IMR-90 (cell line): ENCODE measurements around the gene MYBPH. TPM values are rescaled to one million over a fixed set of nuclear protein-coding genes. Genes with fewer than 3 reads are reported as not detected.

Experiments
- ATAC-seq: fragments of 200-7000 bp; cut with Tn5 transposase; 2 replicates; pipeline ENCODE4 v1.9.1; 2020; ENCODE audit warnings: low read depth, mild to moderate bottlenecking, moderate library complexity
- BruUV-seq: library from RNA; stranded (reverse); fragments of 400-500 nt; replicated peaks from 2 replicates; lab custom pipeline; 2021; lab: Mats Ljungman, UMichigan
- CTCF ChIA-PET: fragments of 300-600 bp; formaldehyde crosslinking; extraction: SDS; loops from one replicate; lab custom pipeline; 2021; ENCODE audit warnings: antibody characterized with exemption; lab: Yijun Ruan, JAX
- POLR2A ChIA-PET: fragments of 300-600 bp; sonication (Branson Sonifier 250); formaldehyde crosslinking; loops from one replicate; lab custom pipeline; 2022; ENCODE audit warnings: antibody characterized with exemption; ENCODE audit not compliant: unreplicated experiment; lab: Charles Lee
- DNase-seq: peaks from one replicate; pipeline ENCODE4 v3.0.0; 2013
- H2AFZ ChIP-seq: replicated peaks from 2 replicates; pipeline ENCODE3; 2013; ENCODE audit warnings: low read length, mild to moderate bottlenecking; ENCODE audit not compliant: poor library complexity
- H2AK5ac ChIP-seq: 2 replicates; pipeline ENCODE4 v1.6.1; 2013; ENCODE audit warnings: low read depth, low read length, inconsistent platforms
- H2AK9ac ChIP-seq: replicated peaks from 2 replicates; pipeline ENCODE3; 2013; ENCODE audit warnings: mild to moderate bottlenecking, low read depth, low read length, moderate library complexity; ENCODE audit not compliant: poor library complexity
- H2BK120ac ChIP-seq: 2 replicates; pipeline ENCODE4 v1.6.1; 2013; ENCODE audit warnings: low read depth, low read length, inconsistent platforms
- H2BK15ac ChIP-seq: 3 replicates; pipeline ENCODE4 v1.6.1; 2013; ENCODE audit warnings: low read depth, low read length, inconsistent platforms
- H2BK20ac ChIP-seq: 2 replicates; pipeline ENCODE4 v1.6.1; 2013; ENCODE audit warnings: low read depth, mild to moderate bottlenecking, inconsistent platforms, low read length, moderate library complexity
- H2BK5ac ChIP-seq: 2 replicates; pipeline ENCODE4 v1.6.1; 2013; ENCODE audit warnings: mild to moderate bottlenecking, low read depth, low read length, inconsistent platforms; ENCODE audit not compliant: poor library complexity, severe bottlenecking
- H3K14ac ChIP-seq: replicated peaks from 2 replicates; pipeline ENCODE4 v1.6.1; 2013; ENCODE audit warnings: low read depth, low read length, inconsistent platforms
- H3K18ac ChIP-seq: 2 replicates; pipeline ENCODE4 v1.6.1; 2013; ENCODE audit warnings: low read depth, low read length, control low read depth
- H3K23ac ChIP-seq: 2 replicates; pipeline ENCODE4 v1.6.1; 2013; ENCODE audit warnings: low read depth, low read length, inconsistent platforms
- H3K27ac ChIP-seq: 2 replicates; pipeline ENCODE4 v1.5.1; 2013; ENCODE audit warnings: mild to moderate bottlenecking, control low read depth, low read length; ENCODE audit not compliant: insufficient read depth
- H3K27me3 ChIP-seq: 2 replicates; pipeline ENCODE4 v1.6.1; 2013; ENCODE audit warnings: low read length; ENCODE audit not compliant: control insufficient read depth, insufficient read depth
- H3K36me3 ChIP-seq: 2 replicates; pipeline ENCODE4 v1.6.1; 2013; ENCODE audit warnings: low read length, mixed read lengths; ENCODE audit not compliant: control insufficient read depth, insufficient read depth
- H3K4ac ChIP-seq: 2 replicates; pipeline ENCODE4 v1.6.1; 2013; ENCODE audit warnings: low read depth, low read length, inconsistent platforms
- H3K4me1 ChIP-seq: 2 replicates; pipeline ENCODE4 v1.6.1; 2013; ENCODE audit warnings: low read length, mixed read lengths; ENCODE audit not compliant: control insufficient read depth, insufficient read depth
- H3K4me2 ChIP-seq: 2 replicates; pipeline ENCODE4 v1.6.1; 2013; ENCODE audit warnings: low read depth, mild to moderate bottlenecking, control low read depth, low read length, moderate library complexity
- H3K4me3 ChIP-seq: 2 replicates; pipeline ENCODE4 v1.5.1; 2013; ENCODE audit warnings: low read depth, mild to moderate bottlenecking, control low read depth, low read length, moderate library complexity; ENCODE audit not compliant: insufficient read depth
- H3K56ac ChIP-seq: 2 replicates; pipeline ENCODE4 v1.6.1; 2013; ENCODE audit warnings: low read length, inconsistent platforms; ENCODE audit not compliant: insufficient read depth; ENCODE audit errors: extremely low read depth
- H3K79me1 ChIP-seq, 2 experiments: 2 replicates each; pipeline ENCODE4 v1.6.1; 2013; ENCODE audit warnings: low read length in 2 of 2, inconsistent platforms in 1 of 2, low read depth in 1 of 2
- H3K9ac ChIP-seq: 2 replicates; pipeline ENCODE4 v1.6.1; 2013; ENCODE audit warnings: low read depth, low read length, control low read depth
- H3K9me1 ChIP-seq: 2 replicates; pipeline ENCODE4 v1.6.1; 2013; ENCODE audit warnings: low read length, inconsistent platforms; ENCODE audit not compliant: insufficient read depth
- H3K9me3 ChIP-seq: 2 replicates; pipeline ENCODE4 v1.6.1; 2013; ENCODE audit warnings: low read length; ENCODE audit not compliant: control insufficient read depth, insufficient read depth
- H4K20me1 ChIP-seq: 2 replicates; pipeline ENCODE4 v1.6.1; 2013; ENCODE audit warnings: low read length, inconsistent platforms; ENCODE audit not compliant: insufficient read depth
- H4K5ac ChIP-seq: 2 replicates; pipeline ENCODE4 v1.6.1; 2013; ENCODE audit warnings: mild to moderate bottlenecking, low read depth, low read length, control low read depth
- H4K8ac ChIP-seq, 2 experiments: 2 replicates each; pipeline ENCODE4 v1.6.1; 2013; ENCODE audit warnings: low read depth in 2 of 2, low read length in 2 of 2, control low read depth in 1 of 2, inconsistent platforms in 1 of 2
- H4K91ac ChIP-seq: 2 replicates; pipeline ENCODE4 v1.6.1; 2013; ENCODE audit warnings: low read depth, low read length, inconsistent platforms; ENCODE audit not compliant: insufficient read depth
- BHLHE40 ChIP-seq: fragments of 150-350 bp; IDR thresholded peaks from 2 replicates; pipeline ENCODE4 v1.6.1; 2016; ENCODE audit warnings: mild to moderate bottlenecking, low read depth, low read length
- CHD1 ChIP-seq: IDR thresholded peaks from 2 replicates; pipeline ENCODE4 v1.6.1; 2012; ENCODE audit warnings: low read depth, low read length, improper control_type of control experiment
- CTCF ChIP-seq: conservative IDR thresholded peaks from 2 replicates; pipeline ENCODE4 v1.5.1; 2012; ENCODE audit warnings: mild to moderate bottlenecking, low read depth, low read length, improper control_type of control experiment
- MAFK ChIP-seq: IDR thresholded peaks from 2 replicates; pipeline ENCODE4 v1.6.1; 2012; ENCODE audit warnings: low read depth, low read length, improper control_type of control experiment
- NFE2L2 ChIP-seq: fragments of 150-350 bp; IDR thresholded peaks from 2 replicates; pipeline ENCODE4 v1.6.1; 2016; ENCODE audit warnings: low read depth, mild to moderate bottlenecking, low read length
- RAD21 ChIP-seq: IDR thresholded peaks from 2 replicates; pipeline ENCODE4 v1.6.1; 2012; ENCODE audit warnings: low read length, improper control_type of control experiment
- RCOR1 ChIP-seq: IDR thresholded peaks from 2 replicates; pipeline ENCODE4 v1.6.1; 2012; ENCODE audit warnings: mild to moderate bottlenecking, low read length, improper control_type of control experiment; ENCODE audit not compliant: insufficient replicate concordance
- WGBS, 2 experiments: methylation state at CpG; one replicate each; pipeline versions ENCODE4 v1.1.5 to v1.1.7; 2013; ENCODE audit warnings: missing lambda C conversion rate in 2 of 2; ENCODE audit not compliant: insufficient read length in 1 of 2; ENCODE audit errors: extremely low coverage in 2 of 2; 5-methylcytosine and 5-hydroxymethylcytosine counted together
- dilution Hi-C: fragments of 300-500 bp; cut with HindIII; formaldehyde crosslinking; loops from one replicate; pipeline ENCODE4 v1.14.3; 2018; ENCODE audit warnings: low sequenced_read_pairs; ENCODE audit not compliant: unreplicated experiment
- in situ Hi-C: fragments of 300-500 bp; cut with MboI; formaldehyde crosslinking; loops from 3 replicates; pipeline ENCODE4 v1.14.3; 2019; ENCODE audit warnings: low sequenced_read_pairs, inconsistent platforms, mixed read lengths
- intact Hi-C: fragments of 100-400 bp; cut with micrococcal nuclease; formaldehyde crosslinking; loops from 2 replicates; pipeline ENCODE4 v1.10.0; 2022
- polyA plus RNA-seq, 3 experiments: library from polyadenylated mRNA; depleted of rRNA; stranded (reverse); fragments of >200 nt; gene quantifications; 2 replicates each; pipeline ENCODE4 v1.2.3, GENCODE V29; 2012; ENCODE audit warnings: low replicate concordance in 1 of 3
- total RNA-seq: library from RNA; depleted of rRNA; stranded (reverse); fragments of >200 nt; gene quantifications from 2 replicates; pipeline ENCODE4 v1.2.3, GENCODE V29; 2012
- TF ChIP-seq, protein P1 (sequence below): fragments of 150-350 bp; IDR thresholded peaks from 2 replicates; pipeline ENCODE4 v1.6.1; 2017; ENCODE audit warnings: mild to moderate bottlenecking, antibody characterized with exemption, low read length, low read depth

The MYBPH gene
- total and polyA plus RNA-seq, 2 of the 4 experiments (the other 2 are of a cell fraction) = not detected

- POLR2A ChIA-PET = no interaction called here
Measured at GRCh38 chr1:203161175-203161574, 14.5 kb downstream of the MYBPH start.

More at GRCh38 chr1:203161175-203161574, 14.5 kb downstream of the MYBPH start:
- H3K18ac ChIP-seq = no peak overlapping the region
- no peak overlapping the region for H2AFZ ChIP-seq
- H2AK9ac ChIP-seq = no peak overlapping the region
- H3K56ac ChIP-seq = no peak overlapping the region
- H3K79me1 ChIP-seq = no peaks in the 10 kb centered on the region
- no peak overlapping the region for H3K4me2 ChIP-seq
- intact Hi-C loops (no loop called here), in situ Hi-C loops (no loop called here), dilution Hi-C loops (no loop called here)
- no peak overlapping the region for H4K91ac ChIP-seq
- H3K4me3 ChIP-seq = no peak overlapping the region
- H2BK20ac ChIP-seq = no peak overlapping the region
- no peak overlapping the region for H3K14ac ChIP-seq
- no peak for TF ChIP-seq CTCF
- no peak for TF ChIP-seq BHLHE40
- TF ChIP-seq CHD1 = no peak
- no peak for TF ChIP-seq MAFK
- TF ChIP-seq RCOR1 = no peak
- TF ChIP-seq NFE2L2 = no peak
- TF ChIP-seq RAD21 = no peak
- TF ChIP-seq, protein P1, sequence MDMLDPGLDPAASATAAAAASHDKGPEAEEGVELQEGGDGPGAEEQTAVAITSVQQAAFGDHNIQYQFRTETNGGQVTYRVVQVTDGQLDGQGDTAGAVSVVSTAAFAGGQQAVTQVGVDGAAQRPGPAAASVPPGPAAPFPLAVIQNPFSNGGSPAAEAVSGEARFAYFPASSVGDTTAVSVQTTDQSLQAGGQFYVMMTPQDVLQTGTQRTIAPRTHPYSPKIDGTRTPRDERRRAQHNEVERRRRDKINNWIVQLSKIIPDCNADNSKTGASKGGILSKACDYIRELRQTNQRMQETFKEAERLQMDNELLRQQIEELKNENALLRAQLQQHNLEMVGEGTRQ = no peak
- no peak overlapping the region for H2BK120ac ChIP-seq
- H4K8ac ChIP-seq = no peak overlapping the region
- H3K4me1 ChIP-seq = no peaks in the 10 kb centered on the region
- no peak overlapping the region for H2BK5ac ChIP-seq
- ATAC-seq (no peak), DNase-seq (no peak)
- CTCF ChIA-PET = no interaction called here
- H3K36me3 ChIP-seq = no peaks in the 10 kb centered on the region
- no peak overlapping the region for H3K4ac ChIP-seq
- no peaks in the 10 kb centered on the region for H4K20me1 ChIP-seq
- no peak overlapping the region for H4K5ac ChIP-seq
- no peak overlapping the region for H2BK15ac ChIP-seq
- H3K9me3 ChIP-seq = peaks cover 7% of the 10 kb centered on the region; the same call in 1 of the 2 replicates
- no peak overlapping the region for H3K9ac ChIP-seq
- H3K23ac ChIP-seq = no peak overlapping the region
- peaks cover 46% of the 10 kb centered on the region for H3K27me3 ChIP-seq
- no peak overlapping the region for H2AK5ac ChIP-seq
- 60% methylated on average over 1 of the region's 6 CpGs; no CpG with 5 or more reads in 1 of the 2 experiments for WGBS, 2 experiments
- no peaks in the 10 kb centered on the region for H3K9me1 ChIP-seq
- H3K27ac ChIP-seq = no peak overlapping the region
- no TSS peak for BruUV-seq
